SJSA1 (cell line): ENCODE results near the gene ZBTB46. TPM values are rescaled to one million over a fixed set of nuclear protein-coding genes. Genes with fewer than 3 reads are reported as not detected.

Experiments used
- DNase-seq, 2 experiments: peaks; one replicate each; pipeline ENCODE4 v3.0.0-alpha.2; 2015 to 2020; ENCODE audit warnings: low spot score in 2 of 2, low read depth in 1 of 2
- H3K27ac ChIP-seq: fragments of 250-450 bp; sonication (Bioruptor Pico); 2 replicates; pipeline ENCODE4 v1.5.1; 2020; ENCODE audit warnings: mild to moderate bottlenecking, moderate library complexity
- H3K27me3 ChIP-seq: fragments of 250-450 bp; sonication (Bioruptor Pico); replicated peaks from 2 replicates; pipeline ENCODE4 v1.5.1; 2020; ENCODE audit warnings: mild to moderate bottlenecking, moderate library complexity
- H3K36me3 ChIP-seq: fragments of 250-450 bp; sonication (Bioruptor Pico); 2 replicates; pipeline ENCODE4 v1.5.1; 2020; ENCODE audit warnings: mild to moderate bottlenecking
- H3K4me1 ChIP-seq: fragments of 250-450 bp; sonication (Bioruptor Pico); replicated peaks from 2 replicates; pipeline ENCODE4 v1.6.1; 2021; ENCODE audit warnings: mild to moderate bottlenecking
- H3K4me3 ChIP-seq: fragments of 250-450 bp; sonication (Bioruptor Pico); 2 replicates; pipeline ENCODE4 v1.5.1; 2020; ENCODE audit warnings: mild to moderate bottlenecking
- H3K9me3 ChIP-seq: fragments of 250-450 bp; sonication (Bioruptor Pico); replicated peaks from 2 replicates; pipeline ENCODE4 v1.5.1; 2020; ENCODE audit warnings: mild to moderate bottlenecking
- total RNA-seq: library from RNA; depleted of rRNA; stranded (reverse); fragments of >200 nt; shearing (Covaris generic); gene quantifications from 2 replicates; pipeline ENCODE4 v1.2.3, GENCODE V29; 2014

Gene ZBTB46
- total RNA-seq, 1 experiment from 2014 or later = 3.8 TPM

DNA sequence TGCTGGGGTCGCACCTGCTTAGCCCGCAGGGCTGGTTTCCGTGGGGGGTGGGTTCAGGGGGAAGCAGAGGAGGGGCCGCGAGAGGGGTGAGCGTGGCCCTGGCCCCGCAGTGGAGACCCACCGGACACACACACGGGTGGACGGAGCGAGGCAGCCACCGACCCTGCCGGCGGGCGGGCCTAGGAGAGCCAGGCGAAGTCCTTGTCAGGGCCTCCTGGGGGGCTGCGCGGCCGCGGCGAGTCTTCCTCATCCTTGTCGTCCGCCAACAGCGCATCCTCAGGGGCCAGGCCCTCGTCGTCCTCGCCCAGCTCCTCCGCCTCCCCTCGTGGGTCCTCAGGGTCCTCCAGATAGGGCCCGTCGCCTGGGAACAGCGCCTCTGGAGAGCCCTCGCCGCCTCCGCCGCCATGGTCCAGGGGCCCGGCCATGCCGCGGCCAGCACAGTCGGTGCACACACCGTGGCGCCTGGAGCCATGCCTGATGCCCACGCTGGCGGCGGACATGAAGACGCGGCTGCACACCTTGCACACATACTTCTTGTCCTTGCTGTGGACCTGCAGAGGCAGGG, 84.2 kb downstream of the ZBTB46 start:
- no peaks in the 10 kb centered on the region for H3K27me3 ChIP-seq
- no peaks in the 10 kb centered on the region for H3K4me1 ChIP-seq
- peak in 1 of 2 experiments; percentile 42 for DNase-seq
- no peak overlapping the region for H3K27ac ChIP-seq
- H3K4me3 ChIP-seq = no peak overlapping the region
- H3K9me3 ChIP-seq = no peaks in the 10 kb centered on the region
- peaks cover 19% of the 10 kb centered on the region for H3K36me3 ChIP-seq

GRCh38 chr20:63745961-63746731, 84.9 kb downstream of the ZBTB46 start:
- peaks cover 5% of the 10 kb centered on the region for H3K4me1 ChIP-seq
- no peak overlapping the region for H3K4me3 ChIP-seq
- peak in 1 of 2 experiments; percentile 46 for DNase-seq
- H3K36me3 ChIP-seq = peaks cover 26% of the 10 kb centered on the region
- H3K9me3 ChIP-seq = no peaks in the 10 kb centered on the region
- H3K27ac ChIP-seq = no peak overlapping the region
- H3K27me3 ChIP-seq = no peaks in the 10 kb centered on the region

- DNase-seq = peak in 1 of 2 experiments; percentile 41
- Histone ChIP-seq H3K27me3 (no peaks in the 10 kb centered on the region), H3K4me1 (peaks cover 9% of the 10 kb centered on the region), H3K4me3 (no peak overlapping the region), H3K9me3 (no peaks in the 10 kb centered on the region), H3K27ac (no peak overlapping the region), H3K36me3 (peaks cover 32% of the 10 kb centered on the region)
Measured at GRCh38 chr20:63745424-63745805, 85.6 kb downstream of the ZBTB46 start.

DNA sequence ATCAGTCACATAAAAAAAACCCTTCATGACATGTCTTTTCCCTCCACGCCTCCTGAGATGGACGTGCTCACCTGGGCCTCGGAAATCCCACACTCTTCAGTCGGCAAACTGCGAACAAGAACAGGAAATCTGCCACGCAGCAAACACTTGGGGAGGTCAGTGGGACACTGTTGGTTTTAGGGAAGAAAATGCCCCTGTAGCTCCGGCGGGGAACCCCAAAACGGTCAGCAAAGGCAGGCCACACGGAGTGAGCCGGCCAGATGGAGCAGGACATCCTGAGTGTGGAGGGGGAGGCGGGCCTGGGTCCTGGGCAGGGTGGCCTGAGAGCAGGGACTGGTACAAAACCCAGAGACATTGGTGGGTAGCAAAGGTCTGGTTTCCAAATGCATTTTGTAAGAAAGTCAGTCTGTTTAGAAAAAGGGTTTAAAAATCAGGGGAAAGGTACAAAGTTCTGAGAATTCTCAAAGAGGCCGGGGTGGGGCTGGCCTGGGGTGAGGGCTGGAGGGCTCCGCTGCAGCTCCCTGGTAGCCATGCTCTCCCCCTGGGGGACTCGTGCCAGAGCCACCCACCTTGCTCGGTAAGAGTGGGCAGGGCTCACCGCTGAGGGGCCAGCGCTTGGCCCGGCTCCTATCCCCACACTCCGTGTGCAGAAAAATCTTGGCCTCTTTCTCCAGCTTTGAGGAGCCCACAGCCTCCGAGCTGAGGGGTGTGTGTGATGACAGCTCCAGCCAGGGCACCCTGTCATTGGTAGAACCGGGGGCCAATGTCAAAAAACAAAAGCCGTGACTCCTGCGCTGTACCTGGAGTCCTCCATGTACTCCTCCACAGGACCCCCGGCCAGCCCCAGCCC, 86.3 kb downstream of the ZBTB46 start:
- DNase-seq = peak in 1 of 2 experiments; percentile 41
- H3K27ac ChIP-seq = no peak overlapping the region
- H3K36me3 ChIP-seq = peaks cover 35% of the 10 kb centered on the region
- H3K4me1 ChIP-seq = peaks cover 9% of the 10 kb centered on the region
- H3K27me3 ChIP-seq = no peaks in the 10 kb centered on the region
- no peaks in the 10 kb centered on the region for H3K9me3 ChIP-seq
- H3K4me3 ChIP-seq = no peak overlapping the region

- Histone ChIP-seq H3K9me3 (0 out of 2 replicates have a peak, but pooled peaks cover 2% of the 10 kb centered on the region), H3K36me3 (peaks cover 36% of the 10 kb centered on the region), H3K27ac (no peak overlapping the region), H3K4me1 (peaks cover 12% of the 10 kb centered on the region), H3K27me3 (no peaks in the 10 kb centered on the region), H3K4me3 (no peak overlapping the region)
- DNase-seq = no peak
Measured at GRCh38 chr20:63744158-63744557, 86.9 kb downstream of the ZBTB46 start.

GRCh38 chr20:63743210-63743970, 87.7 kb downstream of the ZBTB46 start:
- Histone ChIP-seq H3K4me3 (no peak overlapping the region), H3K4me1 (peaks cover 15% of the 10 kb centered on the region), H3K27ac (no peak overlapping the region), H3K36me3 (peaks cover 43% of the 10 kb centered on the region), H3K9me3 (0 out of 2 replicates have a peak, but pooled peaks cover 2% of the 10 kb centered on the region), H3K27me3 (no peaks in the 10 kb centered on the region)
- DNase-seq = no peak

DNA sequence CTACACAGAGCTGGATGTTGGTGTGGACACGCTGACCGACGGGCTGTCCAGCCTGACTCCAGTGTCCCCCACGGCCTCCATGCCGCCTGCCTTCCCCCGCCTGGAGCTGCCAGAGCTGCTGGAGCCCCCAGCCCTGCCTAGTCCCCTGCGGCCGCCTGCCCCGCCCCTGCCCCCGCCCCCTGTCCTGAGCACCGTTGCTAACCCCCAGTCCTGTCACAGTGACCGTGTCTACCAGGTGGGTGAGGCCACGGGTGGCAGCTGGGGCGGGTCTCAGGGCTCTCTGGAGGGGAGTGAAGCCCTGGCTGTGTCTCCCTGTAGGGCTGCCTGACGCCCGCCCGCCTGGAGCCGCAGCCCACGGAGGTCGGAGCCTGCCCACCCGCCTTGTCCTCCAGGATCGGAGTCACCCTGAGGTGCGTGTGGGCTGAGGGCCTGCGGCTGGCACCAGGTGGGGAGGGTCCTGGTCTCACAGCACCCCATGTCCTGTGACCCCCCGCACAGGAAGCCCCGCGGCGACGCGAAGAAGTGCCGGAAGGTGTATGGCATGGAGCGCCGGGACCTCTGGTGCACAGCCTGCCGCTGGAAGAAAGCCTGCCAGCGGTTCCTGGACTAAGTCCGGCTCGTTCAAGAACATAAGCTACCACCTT, 88.6 kb downstream of the ZBTB46 start:
- Histone ChIP-seq H3K9me3 (0 out of 2 replicates have a peak, but pooled peaks cover 2% of the 10 kb centered on the region), H3K27ac (no peak overlapping the region), H3K4me3 (no peak overlapping the region), H3K36me3 (peaks cover 47% of the 10 kb centered on the region), H3K4me1 (peaks cover 15% of the 10 kb centered on the region), H3K27me3 (no peaks in the 10 kb centered on the region)
- DNase-seq = peak in 1 of 2 experiments; percentile 39

- peak in 1 of 2 experiments; percentile 47 for DNase-seq
- Histone ChIP-seq H3K4me3 (no peak overlapping the region; the same call in 1 of the 2 replicates), H3K36me3 (peaks cover 49% of the 10 kb centered on the region), H3K27ac (no peak overlapping the region), H3K27me3 (no peaks in the 10 kb centered on the region), H3K9me3 (0 out of 2 replicates have a peak, but pooled peaks cover 2% of the 10 kb centered on the region), H3K4me1 (peaks cover 15% of the 10 kb centered on the region)
Measured at GRCh38 chr20:63741676-63742380, 89.2 kb downstream of the ZBTB46 start.

GRCh38 chr20:63741354-63741675, 89.7 kb downstream of the ZBTB46 start:
- Histone ChIP-seq H3K27ac (no peak overlapping the region), H3K9me3 (0 out of 2 replicates have a peak, but pooled peaks cover 2% of the 10 kb centered on the region), H3K4me3 (peak overlapping the region; percentile 57), H3K27me3 (no peaks in the 10 kb centered on the region), H3K36me3 (peaks cover 54% of the 10 kb centered on the region), H3K4me1 (peaks cover 15% of the 10 kb centered on the region)
- DNase-seq = no peak

- H3K36me3 ChIP-seq = peaks cover 59% of the 10 kb centered on the region
Measured at GRCh38 chr20:63740627-63741353, 90.3 kb downstream of the ZBTB46 start.

DNA sequence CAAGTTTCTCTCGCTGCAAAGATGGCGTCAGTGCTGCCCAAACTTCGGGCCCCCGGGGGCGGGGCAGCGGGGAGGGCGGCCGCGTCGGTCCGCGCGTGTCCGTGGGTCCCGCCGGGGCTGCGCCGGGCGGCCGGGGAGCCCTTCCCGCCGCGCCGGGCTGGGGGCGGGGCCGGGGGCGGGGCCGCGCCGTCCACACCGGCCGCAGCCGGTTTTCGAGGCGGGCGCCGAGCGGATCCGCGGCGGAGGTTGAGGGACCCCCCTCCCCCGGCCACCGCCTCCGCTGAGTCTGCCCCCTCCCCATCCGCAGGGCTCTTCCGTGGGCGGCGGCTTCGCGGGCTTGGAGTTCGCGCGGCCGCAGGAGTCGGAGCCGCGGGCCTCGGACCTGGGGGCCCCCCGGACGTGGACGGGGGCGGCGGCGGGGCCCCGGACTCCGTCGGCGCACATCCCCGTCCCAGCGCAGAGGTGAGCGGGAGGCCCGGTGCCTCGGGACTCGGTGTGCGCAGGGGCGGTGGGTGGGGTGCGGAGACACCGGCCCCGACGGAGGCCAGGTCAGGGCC, 90.9 kb downstream of the ZBTB46 start:
- Histone ChIP-seq H3K27ac (peak overlapping the region; percentile 45), H3K27me3 (no peaks in the 10 kb centered on the region)

More at GRCh38 chr20:63740627-63741353, 90.3 kb downstream of the ZBTB46 start:
- Histone ChIP-seq H3K4me1 (peaks cover 15% of the 10 kb centered on the region), H3K4me3 (peak overlapping the region; percentile 57), H3K9me3 (0 out of 2 replicates have a peak, but pooled peaks cover 2% of the 10 kb centered on the region), H3K27me3 (no peaks in the 10 kb centered on the region), H3K27ac (peak overlapping the region; percentile 45)
- peak; percentile 85 for DNase-seq

More for the DNA sequence above, 90.9 kb downstream of the ZBTB46 start:
- H3K4me3 ChIP-seq = peak overlapping the region; percentile 57
- no peak for DNase-seq
- H3K9me3 ChIP-seq = 0 out of 2 replicates have a peak, but pooled peaks cover 2% of the 10 kb centered on the region
- H3K36me3 ChIP-seq = peaks cover 66% of the 10 kb centered on the region
- H3K4me1 ChIP-seq = peaks cover 15% of the 10 kb centered on the region
